ENCODE results near the gene SH3YL1.

The SH3YL1 gene

GRCh38 chr2:264493-265468 lies 949 bp upstream of the SH3YL1 start, which contains the start of gene ACP1:
Gene ACP1, plus strand, starts transcription at chr2:264947. Its CDS starts 18 bp downstream, at chr2:264965.
- Histone ChIP-seq H3K9me3 (replicated peaks; ENCODE audit: insufficient read depth, low read length) (no peaks in the 10 kb centered on the region), H3K36me3 (replicated peaks; ENCODE audit: insufficient read depth, low read length) (no peaks in the 10 kb centered on the region), H3K79me2 (ENCODE audit: low read length) (peaks cover 50% of the 10 kb centered on the region), H3F3A (ENCODE audit: insufficient read depth, low read length) (no peaks in the 10 kb centered on the region), H3K9me2 (replicated peaks; ENCODE audit: insufficient read depth, low read length) (no peaks in the 10 kb centered on the region), H3K27ac (ENCODE audit: low read length) (peak within 1 kb of the TSS; percentile 60; the same call in 1 of the 2 replicates), H3K4me2 (ENCODE audit: low read depth, low read length) (peak within 1 kb of the TSS; percentile 90), H3K9ac (ENCODE audit: low read length) (peak within 1 kb of the TSS; percentile 90), H3K4me3 (ENCODE audit: low read length) (peak within 1 kb of the TSS; percentile 88), H3K4me1 (ENCODE audit: low read length) (peaks cover 4% of the 10 kb centered on the region; the same call in 1 of the 2 replicates), H3K27me3 (replicated peaks; ENCODE audit: insufficient read depth, low read length) (no peaks in the 10 kb centered on the region), H2AFZ (ENCODE audit: low read length) (peak within 1 kb of the TSS; percentile 67), H4K20me1 (ENCODE audit: insufficient read depth, low read length) (peaks cover 19% of the 10 kb centered on the region; the same call in 1 of the 2 replicates)
- peak; percentile 97 for DNase-seq
- TF ChIP-seq EZH2phosphoT487 (IDR thresholded peaks at IDR 0.05; ENCODE audit: low read length), result no peak
- TF ChIP-seq EZH2 (optimal IDR thresholded peaks at IDR 0.05; ENCODE audit: low read depth, low read length), result no peak
- TF ChIP-seq CTCF (IDR thresholded peaks at IDR 0.05; ENCODE audit: low read length), result no peak

- DNase-seq, result no peak
- Histone ChIP-seq H3K9me2 (replicated peaks; ENCODE audit: insufficient read depth, low read length) (no peaks in the 10 kb centered on the region), H3K9me3 (replicated peaks; ENCODE audit: insufficient read depth, low read length) (no peaks in the 10 kb centered on the region), H3K79me2 (ENCODE audit: low read length) (peaks cover 34% of the 10 kb centered on the region), H3K27me3 (replicated peaks; ENCODE audit: insufficient read depth, low read length) (no peaks in the 10 kb centered on the region), H4K20me1 (ENCODE audit: insufficient read depth, low read length) (0 out of 2 replicates have a peak, but pooled peaks cover 4% of the 10 kb centered on the region), H3K4me2 (ENCODE audit: low read depth, low read length) (no peak overlapping the region), H3K9ac (ENCODE audit: low read length) (no peak overlapping the region), H3K36me3 (replicated peaks; ENCODE audit: insufficient read depth, low read length) (no peaks in the 10 kb centered on the region), H3K4me3 (ENCODE audit: low read length) (no peak overlapping the region), H3F3A (ENCODE audit: insufficient read depth, low read length) (no peaks in the 10 kb centered on the region), H3K4me1 (ENCODE audit: low read length) (peaks cover 4% of the 10 kb centered on the region; the same call in 1 of the 2 replicates), H2AFZ (ENCODE audit: low read length) (no peak overlapping the region), H3K27ac (ENCODE audit: low read length) (no peak overlapping the region)
- no peak for TF ChIP-seq EZH2 (optimal IDR thresholded peaks at IDR 0.05; ENCODE audit: low read depth, low read length)
- TF ChIP-seq CTCF (IDR thresholded peaks at IDR 0.05; ENCODE audit: low read length), result no peak
- TF ChIP-seq EZH2phosphoT487 (IDR thresholded peaks at IDR 0.05; ENCODE audit: low read length), result no peak
Measured at GRCh38 chr2:263022-263738, 652 bp downstream of the SH3YL1 start.

- no peaks in the 10 kb centered on the region for H3F3A ChIP-seq (ENCODE audit: insufficient read depth, low read length)
Measured at GRCh38 chr2:262117-262516, 1.7 kb downstream of the SH3YL1 start.

More at GRCh38 chr2:262117-262516, 1.7 kb downstream of the SH3YL1 start:
- H3K27ac ChIP-seq (ENCODE audit: low read length), result no peak overlapping the region
- no peaks in the 10 kb centered on the region for H3K9me2 ChIP-seq (replicated peaks; ENCODE audit: insufficient read depth, low read length)
- peaks cover 4% of the 10 kb centered on the region; the same call in 1 of the 2 replicates for H3K4me1 ChIP-seq (ENCODE audit: low read length)
- H3K4me2 ChIP-seq (ENCODE audit: low read depth, low read length), result no peak overlapping the region
- no peaks in the 10 kb centered on the region for H3K36me3 ChIP-seq (replicated peaks; ENCODE audit: insufficient read depth, low read length)
- H3K9ac ChIP-seq (ENCODE audit: low read length), result no peak overlapping the region
- H3K9me3 ChIP-seq (replicated peaks; ENCODE audit: insufficient read depth, low read length), result no peaks in the 10 kb centered on the region
- DNase-seq, result no peak
- H3K4me3 ChIP-seq (ENCODE audit: low read length), result no peak overlapping the region
- no peaks in the 10 kb centered on the region for H4K20me1 ChIP-seq (ENCODE audit: insufficient read depth, low read length)
- no peak overlapping the region for H2AFZ ChIP-seq (ENCODE audit: low read length)
- peaks cover 24% of the 10 kb centered on the region for H3K79me2 ChIP-seq (ENCODE audit: low read length)
- TF ChIP-seq EZH2phosphoT487 (IDR thresholded peaks at IDR 0.05; ENCODE audit: low read length) (no peak), EZH2 (optimal IDR thresholded peaks at IDR 0.05; ENCODE audit: low read depth, low read length) (no peak), CTCF (IDR thresholded peaks at IDR 0.05; ENCODE audit: low read length) (no peak)
- no peaks in the 10 kb centered on the region for H3K27me3 ChIP-seq (replicated peaks; ENCODE audit: insufficient read depth, low read length)

All from MM.1S (cell line).